IPS-NIHi7 (cell line): ENCODE results near the gene NFAM1.

Experiments
- DNase-seq: peaks from one replicate; pipeline ENCODE4 v3.0.0; 2012; ENCODE audit warnings: mixed read lengths; ENCODE audit errors: extremely low spot score

NFAM1 gene

DNA sequence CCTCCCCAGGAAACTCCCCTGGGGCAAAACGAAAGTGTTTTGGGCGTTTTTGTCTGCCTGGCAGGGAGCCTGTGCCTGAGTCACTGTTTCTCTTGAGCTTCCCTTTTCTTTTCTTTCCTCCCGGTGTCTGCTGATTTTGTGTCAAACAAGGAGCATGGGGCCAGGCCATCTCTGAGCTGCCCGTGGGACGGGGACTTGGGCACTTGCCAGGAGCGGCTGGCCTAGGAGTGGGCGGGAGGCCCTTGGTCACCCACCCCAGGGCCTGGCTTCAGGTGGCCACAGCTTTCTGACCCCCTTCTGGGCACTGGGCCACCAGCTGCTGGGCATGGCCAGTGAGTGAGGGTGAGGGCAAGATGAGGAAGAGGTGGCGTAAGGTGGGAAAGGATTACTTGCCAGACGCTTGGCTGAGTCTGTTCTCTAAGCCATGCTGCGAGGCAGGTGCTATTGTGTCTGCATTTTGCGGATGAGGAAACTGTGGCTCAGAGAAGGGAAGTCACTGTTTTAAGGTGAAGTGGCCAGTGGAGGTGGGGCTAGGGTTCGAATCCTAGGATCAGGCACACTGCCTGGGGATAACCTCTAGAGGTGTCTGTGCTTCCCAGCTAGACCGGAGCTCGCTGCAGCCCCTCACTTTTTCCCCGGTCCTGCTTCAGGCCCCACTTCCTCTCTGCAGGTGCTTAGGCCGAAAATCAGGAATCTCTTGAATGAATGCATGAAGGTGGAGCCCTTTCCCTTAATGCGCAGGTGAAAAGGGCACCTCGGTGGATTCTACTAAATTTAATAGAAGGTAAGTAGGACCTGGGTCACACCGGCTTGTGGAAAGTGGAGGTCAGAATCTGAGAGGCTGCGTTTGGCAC is 7.8 kb upstream of the NFAM1 start:
- no peak for DNase-seq

DNA sequence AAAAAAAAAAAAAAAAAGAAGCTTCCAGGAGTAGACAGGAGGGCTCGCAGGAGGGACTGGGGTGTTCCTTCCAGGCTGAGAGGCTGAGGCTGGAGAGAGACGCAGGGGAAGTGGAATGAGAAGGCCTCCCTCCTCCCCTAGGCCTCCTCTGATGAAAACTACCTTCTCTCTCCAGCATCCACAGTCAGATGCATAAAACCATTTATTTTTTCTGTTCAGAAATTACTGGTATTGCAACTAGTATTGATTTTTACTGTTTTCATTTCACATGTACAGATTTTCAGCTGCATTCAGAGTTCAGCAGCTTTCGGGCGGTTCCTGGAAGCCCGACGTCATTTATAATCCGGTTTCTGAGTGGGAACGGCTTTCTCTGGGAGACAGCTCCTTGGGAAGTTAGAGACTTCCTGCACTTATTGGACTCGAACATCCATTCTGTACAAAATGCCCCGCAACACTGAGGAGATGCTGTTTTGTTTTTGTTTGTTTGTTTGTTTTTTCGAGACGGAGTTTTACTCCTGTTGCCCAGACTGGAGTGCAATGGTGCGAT is 6.9 kb upstream of the NFAM1 start:
- DNase-seq, result no peak

DNA sequence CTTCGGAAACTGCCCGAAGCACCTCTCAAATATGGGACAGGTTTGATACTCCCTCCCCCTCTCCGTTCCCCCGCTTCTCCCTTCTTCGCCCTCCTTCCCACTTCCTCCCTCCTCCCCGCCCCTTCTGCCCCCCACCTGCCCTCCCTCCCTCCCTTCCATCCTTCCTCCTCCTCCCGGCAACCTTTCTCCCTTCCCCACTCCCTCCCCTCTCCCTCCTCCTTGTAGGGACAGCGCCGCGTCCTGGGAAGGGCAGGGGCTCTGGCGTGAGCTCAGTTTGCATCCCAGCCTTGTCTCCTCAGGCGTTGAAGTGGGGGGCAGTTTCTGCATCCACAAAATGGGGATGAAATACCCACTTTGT is 6.1 kb upstream of the NFAM1 start:
- DNase-seq, result no peak

DNA sequence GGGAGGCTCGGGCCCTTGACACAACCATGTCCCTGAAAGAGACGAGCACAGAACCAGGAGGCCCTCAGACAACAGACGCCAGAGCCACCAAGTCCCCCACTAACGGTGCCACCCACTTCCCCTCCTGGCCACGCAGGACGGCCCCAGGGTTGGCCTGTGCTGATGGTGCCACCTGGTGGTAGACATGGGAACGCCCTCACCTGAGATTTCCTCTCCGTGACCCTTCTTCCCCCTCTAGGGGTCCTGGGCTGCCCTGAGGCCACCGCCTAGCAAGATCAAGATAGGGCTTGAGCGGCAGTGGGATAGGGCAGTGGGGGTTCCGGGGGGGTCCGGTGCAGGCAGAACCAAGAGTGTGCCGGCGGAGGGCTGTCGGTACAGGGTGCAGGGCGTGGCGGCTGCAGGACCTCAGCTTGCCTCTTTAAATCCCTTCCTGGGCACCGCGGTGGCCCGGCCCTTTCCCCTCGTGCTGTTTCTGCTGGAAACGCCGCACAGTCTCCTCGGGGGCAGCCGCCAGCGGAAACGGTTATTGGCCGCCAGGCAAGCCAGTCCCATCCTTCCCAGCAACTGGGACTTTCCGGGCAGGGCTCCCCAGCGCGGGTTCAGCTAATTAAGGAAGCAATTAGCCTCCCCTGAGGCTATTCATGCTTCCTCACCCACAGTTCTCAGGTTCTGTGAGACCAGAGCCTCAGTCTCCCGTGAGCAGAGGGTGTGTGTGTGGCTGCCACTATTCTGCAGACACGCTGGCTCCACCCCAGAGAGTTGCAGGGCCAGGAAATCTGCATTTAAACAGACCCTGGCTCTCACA is 5.5 kb upstream of the NFAM1 start:
- peak; percentile 77 for DNase-seq

DNA sequence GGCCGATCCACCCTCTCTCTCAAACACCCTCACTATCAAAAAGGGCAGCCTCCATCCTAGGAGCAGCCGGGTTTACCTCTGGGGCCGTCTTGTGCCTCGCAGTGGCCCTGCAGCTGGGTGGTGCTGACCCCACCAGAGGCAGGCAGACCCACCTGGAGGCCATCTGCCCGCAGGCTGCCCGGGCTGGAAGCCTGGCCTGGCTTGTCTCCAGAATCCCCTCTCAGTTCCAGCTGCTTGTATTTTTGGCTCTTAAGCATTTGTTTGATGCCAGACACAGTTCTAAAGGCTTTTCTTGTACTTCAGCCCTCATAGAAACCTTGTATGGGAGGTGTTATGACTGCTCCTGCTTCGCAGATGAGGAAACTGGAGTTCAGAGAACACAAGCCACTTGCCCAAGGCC is 4.2 kb upstream of the NFAM1 start:
- DNase-seq, result no peak

DNA sequence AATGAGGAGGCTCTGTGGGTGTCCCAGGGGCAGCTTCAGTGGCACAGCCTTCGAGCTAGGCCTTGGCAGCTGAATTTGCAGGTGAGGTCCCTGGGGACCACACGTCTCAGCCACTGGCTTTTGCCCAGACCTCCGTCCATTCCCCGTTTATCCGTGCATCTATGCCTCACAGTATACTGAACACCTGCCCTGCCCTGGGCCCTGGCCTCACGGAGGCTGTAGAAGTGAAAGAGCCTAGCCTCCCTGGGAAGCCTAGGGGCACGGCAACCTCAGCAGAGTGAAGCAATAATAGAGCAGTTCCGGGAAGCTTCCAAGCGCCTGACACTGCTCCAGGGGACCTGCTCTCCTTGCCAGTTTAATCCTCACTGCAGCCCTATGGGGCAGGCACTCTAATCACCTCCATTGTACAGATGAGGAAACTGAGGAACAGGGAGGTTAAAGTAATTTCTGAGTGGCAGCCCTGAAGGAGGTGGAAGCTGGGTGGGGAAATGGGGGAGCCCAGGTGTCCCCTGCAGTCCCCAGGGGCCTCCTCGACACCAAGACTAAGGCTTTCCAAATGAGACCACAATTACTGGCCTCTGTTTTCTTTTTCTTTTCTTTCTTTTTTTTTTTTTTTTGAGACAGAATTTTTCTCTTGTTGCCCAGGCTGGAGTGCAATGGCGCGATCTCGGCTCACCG is 2.7 kb upstream of the NFAM1 start:
- no peak for DNase-seq

DNA sequence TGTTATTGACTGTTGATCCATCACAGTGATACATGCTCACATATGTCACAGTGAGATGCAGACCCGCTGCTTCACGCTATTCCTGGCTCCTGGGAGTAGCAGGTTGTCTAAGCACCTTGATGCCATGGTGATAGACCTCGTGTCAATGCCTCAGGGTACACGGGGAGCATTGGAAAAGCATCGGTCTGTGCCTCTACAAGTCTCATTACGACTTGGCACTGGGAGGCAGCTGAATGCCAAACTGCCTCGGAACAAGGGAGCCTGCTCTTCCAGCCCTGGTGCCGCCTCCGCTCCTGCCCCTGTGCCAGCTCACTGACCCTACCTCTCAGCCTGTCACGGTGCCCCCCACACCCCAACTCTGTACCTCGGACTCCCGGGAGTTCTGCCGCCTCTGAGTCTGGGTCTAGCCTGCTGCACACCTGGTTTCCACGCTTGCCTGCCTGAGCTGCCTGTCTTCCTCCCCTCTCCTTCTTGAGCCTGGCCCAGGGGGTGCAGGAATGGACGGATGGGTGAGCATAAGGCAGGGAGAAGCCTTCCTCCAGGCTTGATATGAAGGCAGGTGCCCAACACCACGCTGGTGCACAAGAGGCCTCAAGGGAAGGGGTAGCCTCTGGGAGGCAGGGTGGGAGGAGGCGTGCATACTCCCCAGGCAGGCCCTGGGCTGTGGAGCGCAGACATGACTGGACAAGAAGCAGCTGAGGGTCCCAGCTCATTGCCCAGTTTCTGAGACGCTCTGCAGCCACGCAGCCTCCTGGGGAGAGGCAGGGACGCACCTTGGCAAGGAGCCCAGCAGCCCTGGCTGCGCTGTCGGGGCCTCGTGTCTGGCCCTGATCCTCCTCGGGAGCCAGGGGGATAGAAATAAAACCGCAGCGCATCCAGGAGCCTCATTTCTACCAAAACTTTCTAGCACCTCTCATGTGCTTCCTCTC is 1.8 kb upstream of the NFAM1 start:
- DNase-seq, result no peak

DNA sequence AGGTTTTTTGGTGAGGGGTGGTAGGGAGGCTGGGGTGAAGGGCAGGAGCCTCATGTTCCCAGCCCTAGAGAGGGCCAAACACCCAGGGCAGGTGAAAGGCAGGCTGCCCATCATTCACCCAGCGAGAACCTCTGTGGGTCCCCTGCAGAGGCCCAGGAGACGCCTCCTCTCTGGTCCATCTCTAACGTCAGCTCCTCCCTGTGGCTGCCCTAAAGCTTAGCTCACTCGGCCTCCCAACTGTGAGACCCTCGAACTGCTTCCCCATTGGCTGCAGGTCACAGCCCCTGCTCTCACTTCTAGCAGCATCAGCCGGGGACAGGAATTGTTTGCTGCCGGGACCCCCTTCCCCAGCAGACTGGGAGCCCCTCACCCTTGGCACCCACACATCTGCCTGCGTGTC is 615 bp upstream of the NFAM1 start:
- no peak for DNase-seq

DNA sequence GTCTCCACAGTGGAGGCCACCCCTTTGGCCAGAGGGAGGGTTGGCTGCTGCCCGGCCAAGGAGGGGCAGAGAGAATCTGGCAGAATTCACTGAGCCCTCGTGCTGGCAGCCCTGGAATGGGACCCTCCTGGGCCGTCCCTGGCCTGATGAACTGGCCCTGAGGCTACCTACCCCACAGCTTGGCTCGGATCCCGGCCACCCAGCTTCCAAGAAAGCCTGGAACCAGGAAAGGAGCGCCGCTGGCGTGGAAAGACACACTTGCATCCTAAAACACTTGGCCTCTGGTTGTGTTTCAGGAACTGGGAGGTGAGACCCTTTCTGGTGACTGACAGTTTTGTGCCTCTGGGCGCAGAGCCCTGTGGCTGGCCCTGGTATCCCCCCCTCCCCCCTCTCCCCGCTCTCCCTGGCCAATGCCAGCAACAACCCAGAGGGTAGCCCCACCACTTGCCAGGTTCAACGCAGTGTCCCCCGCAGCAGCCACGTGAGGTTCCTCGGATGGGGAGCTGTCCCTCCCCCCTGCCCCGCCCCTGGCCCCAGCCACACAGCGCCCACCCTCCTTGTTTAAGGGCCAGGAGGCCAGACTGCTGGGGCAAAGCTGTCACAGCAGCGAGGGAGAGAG is 693 bp downstream of the NFAM1 start:
- no peak for DNase-seq

DNA sequence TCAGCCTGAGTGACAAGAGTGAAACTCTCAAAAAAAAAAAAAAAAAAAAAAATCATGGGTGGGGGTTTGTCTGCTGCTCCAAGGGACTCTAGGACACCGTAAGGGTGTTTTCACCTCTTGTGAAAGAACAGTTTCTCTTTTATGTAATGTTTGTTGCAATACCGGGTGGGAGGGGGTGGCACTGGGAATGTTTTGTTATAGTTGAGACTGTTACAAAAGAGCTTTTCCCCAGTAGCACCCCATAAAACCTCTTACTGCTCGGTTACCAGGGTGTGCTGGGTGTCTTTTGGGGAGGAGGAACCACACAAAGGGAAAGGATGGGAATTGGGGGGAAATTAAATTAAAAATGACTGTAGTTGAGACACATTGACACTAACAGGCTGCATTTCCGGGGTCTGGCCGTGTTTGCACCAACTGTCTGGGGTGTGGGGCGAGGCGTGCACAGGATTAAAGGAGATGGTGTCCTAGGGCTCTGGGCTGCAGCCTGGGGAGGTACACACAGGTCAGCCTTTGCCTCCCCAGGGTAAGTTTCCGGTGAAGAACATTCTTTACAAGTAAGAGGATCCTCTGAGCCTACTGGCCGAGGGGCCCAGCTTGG is 1.6 kb downstream of the NFAM1 start:
- no peak for DNase-seq

DNA sequence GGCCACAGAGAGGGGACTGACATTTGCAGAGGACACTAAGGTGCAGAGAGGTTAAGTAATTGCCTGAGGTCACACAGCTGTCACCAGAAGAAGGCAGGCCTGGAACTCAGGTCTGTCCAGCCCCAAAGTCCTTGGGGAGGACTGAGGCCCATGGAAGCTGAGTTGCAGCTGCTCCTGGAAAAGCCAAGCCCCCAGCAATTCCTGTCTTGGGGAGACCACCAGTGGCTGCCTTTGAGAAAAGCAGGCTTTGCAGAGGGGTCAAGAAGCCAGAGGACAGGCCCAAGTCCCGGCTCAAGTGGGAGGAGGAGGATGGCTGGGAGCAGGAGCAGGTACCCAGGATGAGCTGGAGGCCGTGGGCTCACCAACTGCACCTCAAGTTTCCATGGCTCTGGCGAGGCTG is 3.4 kb downstream of the NFAM1 start:
- DNase-seq, result no peak

DNA sequence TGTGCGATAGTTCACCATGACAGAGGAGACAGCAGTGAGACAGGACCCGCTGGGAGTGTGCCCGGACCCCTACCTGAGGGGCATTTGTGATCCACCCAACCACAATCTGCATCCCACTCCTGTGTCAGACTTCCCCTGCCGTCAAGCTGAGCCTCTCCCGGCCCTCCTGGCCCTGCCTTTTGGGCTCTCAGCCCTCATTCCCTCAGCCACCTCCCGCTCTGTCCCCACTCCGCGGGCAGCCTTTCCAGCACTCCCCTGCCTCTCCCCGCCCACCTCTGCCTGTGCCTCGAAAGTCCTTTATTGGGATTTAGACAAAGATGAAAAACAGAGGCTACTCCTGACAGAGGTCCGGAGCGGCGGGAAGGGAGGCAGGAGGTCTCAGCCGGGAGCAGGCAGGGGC is 4.2 kb downstream of the NFAM1 start:
- no peak for DNase-seq

DNA sequence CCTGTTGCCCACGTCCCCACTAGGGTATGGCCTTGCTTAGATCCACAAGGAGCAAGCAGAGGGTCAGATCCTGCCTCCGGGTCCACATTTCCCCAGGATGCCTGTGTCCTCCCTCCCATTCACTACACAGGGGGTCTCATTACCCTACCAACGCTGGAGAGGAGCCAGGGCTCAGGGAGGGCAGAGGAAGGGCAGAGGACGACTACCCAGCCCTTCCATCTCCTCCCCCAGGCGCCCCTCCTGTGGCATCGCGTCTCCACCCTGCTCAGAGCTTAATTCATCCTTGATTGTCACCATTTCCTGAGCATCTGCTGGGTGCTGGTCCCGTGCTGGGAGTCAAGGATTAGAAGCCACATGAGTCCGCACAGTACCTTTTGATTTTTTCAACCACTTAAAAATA is 5.0 kb downstream of the NFAM1 start:
- no peak for DNase-seq

DNA sequence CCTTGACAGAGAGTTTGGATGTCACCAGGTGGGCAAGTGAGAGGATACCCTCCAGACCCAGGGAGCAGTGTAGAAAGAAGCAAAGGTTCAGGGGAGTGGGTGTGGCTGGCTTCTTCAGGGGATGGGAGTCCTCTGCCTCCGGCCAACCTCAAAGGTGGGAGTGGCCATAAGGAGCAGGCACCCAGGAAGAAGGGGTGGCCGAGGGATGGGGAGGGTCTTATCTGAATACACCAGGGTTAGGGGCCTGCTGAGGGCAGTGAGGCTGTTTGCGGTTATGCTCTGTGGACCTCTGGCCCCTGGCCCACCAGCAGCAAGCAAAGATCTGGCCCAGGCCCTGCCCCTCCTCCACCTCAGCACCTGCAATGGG is 6.2 kb downstream of the NFAM1 start:
- no peak for DNase-seq

DNA sequence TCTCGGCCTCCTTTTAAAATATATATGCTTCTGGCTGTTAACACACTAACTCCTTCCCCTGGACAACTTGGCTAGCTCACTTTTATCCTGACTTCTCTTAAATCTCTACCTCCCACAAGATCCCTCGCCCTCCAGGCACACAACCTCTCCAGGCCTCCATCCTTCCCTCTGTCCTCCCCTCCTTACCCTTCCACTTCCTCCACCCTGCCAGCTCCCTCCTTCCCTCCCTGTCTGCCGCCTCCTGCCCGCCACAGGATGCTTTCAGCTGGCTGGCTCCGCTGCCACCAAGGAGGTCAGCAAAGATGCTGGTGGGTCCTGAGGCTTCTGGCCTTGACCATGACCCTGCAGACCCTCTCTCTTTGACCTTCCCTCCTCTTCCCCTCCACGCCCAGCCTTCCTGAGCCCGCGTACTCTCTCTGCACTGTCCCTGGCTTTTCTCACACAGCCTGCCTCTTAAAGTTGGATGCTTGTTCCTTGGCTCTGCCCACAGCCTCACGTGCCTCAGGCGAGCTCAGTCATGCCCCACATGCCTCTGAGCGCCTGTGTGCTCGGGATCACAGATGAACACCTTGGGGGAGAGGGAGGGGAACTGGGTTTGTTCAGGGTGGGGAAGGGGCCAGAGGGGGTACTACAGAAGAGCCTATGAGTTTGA is 6.7 kb downstream of the NFAM1 start:
- no peak for DNase-seq

DNA sequence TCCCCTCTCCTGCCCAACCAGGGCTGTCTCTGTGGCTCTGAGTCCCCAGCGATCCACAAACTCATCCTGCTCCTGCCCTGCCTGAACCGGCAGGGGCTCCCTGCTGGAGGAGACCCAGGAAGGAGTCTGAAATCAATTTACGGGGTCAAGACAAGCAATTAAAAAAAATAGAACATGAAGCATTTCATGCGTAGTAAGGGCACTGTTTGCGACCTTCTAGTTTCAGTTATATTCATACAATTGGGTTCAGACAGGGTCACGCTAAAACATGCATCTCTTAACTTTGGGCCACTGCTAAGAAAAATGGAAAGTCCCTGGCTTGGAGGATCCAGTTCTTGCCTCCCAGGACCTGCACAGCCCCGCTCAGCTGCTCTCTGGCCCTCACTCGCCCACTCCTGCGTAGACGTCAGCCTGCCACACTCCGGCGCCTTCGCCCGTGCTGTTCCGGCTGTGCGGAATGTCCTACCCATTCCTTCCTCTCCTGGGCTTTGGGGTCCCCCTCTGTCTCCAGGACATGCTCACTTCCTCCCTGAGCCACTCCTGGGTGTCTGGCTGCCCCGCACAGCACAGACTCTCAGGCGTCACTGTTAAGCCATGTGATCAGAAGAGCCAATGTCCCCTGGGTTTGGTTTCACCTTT is 12.8 kb downstream of the NFAM1 start:
- no peak for DNase-seq

DNA sequence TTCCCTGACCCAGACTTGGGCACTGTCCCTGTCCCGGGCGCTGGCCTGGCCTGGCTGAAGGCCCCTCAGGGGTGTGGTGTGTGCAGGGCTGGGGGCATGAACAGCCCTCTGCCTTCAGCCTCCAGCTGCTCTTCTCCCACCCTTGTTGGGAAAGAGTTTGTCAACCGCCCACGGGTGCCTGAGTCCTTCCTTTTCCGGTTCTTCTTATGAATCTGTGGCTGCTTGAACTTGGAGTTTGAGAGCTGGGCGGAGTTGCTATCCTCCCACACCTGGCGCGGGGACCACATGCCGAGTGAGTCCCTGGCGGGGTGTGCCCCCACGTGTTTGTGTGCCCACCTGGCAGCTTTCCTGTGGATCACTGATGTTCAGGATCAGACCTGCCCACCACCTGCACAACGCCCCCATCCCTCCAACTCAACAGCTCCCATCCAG is 13.4 kb downstream of the NFAM1 start:
- DNase-seq, result no peak

DNA sequence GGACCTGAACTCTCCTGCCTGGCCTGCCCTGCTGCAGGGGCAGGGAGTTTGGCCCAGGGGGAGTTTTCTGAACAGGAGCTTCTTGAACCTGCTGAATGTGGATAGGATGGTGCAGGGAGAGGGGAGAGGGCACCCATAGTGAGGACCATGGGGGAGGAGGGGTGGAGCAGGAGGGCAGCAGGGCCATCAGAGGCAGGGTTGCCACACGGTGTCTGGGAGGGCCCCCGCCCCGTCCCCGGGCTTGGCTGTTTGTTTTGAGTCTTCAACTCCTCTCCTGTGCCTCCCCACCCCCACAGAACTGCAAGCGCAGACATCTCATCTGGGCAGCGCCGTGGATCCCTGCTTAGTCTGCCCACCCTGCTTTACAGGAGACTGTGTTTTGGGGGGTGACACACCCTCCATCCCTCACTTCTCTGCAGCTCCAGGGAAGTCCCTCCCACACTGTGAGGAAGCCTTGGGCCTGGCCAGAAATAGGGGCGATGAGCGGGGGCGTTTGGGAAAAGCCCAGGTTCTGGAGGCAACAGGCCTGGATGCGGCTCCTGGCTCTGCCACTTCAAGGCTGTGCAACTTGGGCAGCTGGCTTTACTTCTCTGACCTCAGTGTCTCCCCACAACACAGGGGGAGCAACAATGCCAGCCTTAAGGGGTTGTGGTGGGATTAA is 14.4 kb downstream of the NFAM1 start:
- DNase-seq, result no peak

DNA sequence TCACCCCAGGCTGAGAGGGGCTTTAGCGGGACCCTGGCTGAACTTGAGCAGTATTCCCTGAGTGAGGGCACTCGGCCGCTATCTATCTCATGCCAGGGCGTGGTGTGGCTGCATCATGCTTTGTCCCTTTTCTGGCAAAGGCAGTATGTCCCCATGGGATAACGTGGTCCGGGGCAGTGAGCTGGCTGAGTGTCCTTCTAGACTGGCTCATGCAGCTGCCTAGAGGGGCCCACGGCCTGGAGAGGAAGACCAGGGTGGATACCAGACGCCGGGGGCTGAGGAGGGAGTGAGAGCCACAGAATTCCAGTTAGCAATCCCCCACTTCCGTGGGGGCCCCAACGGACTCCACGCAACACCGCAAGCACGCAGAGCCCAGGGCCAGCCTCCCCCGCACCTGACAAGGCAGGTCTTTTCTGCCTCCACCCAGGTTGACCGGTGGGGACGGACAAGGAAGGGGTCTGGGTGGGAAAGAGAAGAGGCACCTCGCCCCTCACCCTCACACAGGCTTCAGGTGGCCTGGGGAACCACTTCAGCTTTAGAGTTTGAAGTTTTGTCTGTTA is 15.5 kb downstream of the NFAM1 start:
- DNase-seq, result no peak
